NCI-H2081 treated with DMSO at 0.1 percent for 48 hours (cell line): Measurements from ENCODE around the gene OSBPL1A.

ENCODE experiments used
- DNase-seq: peaks from one replicate; lab custom pipeline; 2025; lab: John Stamatoyannopoulos, UW

Gene OSBPL1A

DNA sequence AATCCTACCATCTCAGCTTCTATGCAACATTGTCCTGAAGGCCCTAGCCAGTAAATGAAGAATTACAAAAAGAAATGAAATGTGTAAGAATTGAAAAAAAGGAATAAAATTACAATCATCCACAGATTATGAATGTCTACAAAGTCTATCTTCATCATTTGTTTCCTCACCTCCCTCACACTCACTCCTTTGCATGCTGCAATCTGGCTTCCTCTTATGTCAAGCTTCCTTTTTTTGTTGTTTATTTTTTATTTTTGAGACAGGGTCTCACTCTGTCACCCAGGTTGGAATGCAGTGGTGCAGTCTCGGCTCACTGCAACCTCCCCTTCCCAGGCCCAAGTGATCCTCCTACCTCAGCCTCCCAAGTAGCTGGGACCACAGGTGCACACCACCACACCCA is 129.7 kb downstream of the OSBPL1A start:
- no peak for DNase-seq

DNA sequence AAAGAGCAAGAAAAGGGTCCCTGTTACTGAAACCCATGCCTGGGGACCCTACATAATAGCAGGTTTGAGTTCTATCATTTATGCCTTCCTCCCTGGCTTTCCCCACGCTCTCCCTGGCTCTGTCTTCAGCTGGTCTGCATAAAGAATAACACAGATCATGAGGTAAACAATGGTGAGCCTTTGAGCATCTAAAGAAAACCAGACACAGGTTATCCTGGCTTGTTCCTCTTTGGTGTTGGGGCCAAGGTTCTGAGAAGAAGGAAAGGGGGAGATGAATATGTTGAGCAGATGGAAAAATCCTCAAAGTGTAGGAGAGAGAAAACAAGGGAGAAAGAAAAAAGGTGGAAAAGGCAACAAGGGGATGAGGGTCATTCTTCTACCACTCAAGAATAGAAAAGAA is 131.5 kb downstream of the OSBPL1A start:
- DNase-seq = no peak

DNA sequence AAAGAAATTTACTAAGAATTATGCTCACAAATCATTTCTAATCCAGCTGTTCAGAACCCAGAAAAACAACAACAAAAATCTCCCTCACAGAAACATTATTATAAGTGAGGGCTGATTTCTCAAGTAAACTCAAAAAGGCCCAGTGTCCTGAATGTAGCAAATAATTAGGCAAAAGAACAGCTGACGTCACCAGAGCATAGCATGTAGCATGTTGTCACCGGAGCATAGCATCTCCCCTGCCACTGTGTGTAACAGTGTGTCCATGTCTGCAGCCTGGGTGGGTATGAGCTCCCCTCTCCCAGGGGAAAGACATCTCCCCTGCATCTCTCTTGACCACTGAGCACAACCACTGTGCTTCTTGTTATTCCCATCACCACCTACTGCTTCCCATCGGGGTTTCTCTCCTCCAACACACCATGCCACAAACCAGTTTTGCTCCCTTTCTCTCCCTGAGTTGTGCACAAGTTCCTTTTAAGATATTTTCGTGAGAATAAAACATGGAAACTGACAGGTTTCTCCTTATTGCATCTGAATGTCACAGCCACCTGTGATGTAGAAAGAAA is 132.0 kb downstream of the OSBPL1A start:
- no peak for DNase-seq

DNA sequence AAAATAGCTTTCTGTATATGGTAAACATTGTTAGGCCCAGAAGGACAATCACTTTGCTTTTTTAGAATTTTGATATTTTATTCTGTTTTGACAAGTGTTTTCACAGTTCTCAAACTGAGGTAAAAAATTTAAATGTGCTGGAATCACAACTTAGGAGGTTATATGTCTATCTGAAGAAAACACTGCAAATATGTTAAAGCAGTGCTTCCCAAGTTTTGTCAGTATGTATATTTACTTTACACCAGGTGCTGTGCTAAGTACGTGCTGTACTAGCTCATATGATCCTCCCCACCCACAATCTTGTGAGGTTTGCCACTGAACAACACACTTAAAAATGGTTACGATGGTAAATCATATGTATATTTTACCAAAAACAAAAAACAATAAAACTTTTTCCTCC is 134.6 kb downstream of the OSBPL1A start:
- DNase-seq = no peak

DNA sequence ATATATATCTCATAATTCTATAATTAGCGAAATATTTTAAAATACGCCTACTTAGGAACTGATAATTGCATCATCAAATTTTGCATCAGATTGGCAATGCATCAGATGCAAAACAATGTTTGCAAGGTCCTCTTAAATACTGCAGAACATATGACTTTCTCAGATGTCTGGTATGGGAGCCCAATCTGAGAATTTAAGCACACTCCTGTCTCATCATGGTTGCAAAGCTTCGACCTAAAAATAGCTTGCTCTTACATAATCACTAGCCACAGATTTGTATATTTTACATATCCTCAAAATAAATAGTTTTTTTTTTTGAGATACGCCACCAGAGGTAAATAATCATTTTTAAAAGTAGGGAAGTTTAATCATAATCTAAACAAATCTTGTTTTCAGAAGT is 135.5 kb downstream of the OSBPL1A start:
- no peak for DNase-seq

DNA sequence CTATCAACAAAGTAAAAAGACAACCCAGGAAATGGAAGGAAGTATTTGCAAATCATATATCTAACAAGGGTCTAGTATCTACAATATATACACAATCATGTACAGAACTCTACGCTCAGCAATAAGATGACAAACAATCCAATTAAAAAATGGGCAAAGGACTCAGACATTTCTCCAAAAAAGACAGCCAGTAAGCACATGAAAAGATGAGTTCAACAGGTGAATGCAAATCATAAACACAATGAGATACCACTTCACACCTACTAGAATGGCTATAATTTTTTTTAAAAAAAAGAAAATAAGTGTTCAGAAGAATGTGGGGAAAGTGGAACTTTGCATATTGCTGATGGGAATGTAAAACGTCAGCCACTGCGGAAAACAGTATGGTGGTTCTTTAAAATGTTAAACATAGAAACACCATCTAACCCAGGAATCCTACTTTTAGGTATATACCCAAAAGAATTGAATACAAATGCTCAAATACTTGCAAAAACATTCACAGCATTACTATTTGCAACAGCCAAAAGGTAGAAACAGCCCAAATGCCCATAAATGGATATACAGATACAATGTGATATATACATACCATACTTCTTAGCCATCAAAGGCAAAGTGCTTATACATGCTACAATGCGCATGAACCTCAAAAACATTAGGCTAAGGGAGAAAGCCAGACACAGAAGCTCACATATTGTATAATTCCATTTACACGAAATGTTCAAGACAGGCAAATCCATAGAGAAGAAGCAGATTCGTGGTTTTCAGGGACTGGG is 137.6 kb downstream of the OSBPL1A start:
- no peak for DNase-seq

DNA sequence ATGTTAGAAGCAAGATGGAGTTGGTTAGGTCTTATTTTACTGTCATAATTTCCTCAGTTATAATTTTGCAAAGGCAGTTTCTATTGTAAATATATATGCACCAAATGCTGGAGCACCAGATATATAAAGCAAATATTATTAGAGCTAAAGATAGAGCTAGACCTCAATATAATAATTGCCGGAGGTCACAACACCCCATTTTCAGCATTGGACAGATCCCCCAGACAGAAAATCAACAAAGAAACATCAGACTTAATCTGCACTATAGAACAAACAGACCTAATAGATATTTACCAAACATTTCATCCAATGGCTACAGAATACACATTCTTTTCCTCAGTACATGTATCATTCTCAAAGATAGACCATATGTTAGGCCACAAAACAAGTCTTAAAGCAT is 143.6 kb downstream of the OSBPL1A start:
- no peak for DNase-seq

DNA sequence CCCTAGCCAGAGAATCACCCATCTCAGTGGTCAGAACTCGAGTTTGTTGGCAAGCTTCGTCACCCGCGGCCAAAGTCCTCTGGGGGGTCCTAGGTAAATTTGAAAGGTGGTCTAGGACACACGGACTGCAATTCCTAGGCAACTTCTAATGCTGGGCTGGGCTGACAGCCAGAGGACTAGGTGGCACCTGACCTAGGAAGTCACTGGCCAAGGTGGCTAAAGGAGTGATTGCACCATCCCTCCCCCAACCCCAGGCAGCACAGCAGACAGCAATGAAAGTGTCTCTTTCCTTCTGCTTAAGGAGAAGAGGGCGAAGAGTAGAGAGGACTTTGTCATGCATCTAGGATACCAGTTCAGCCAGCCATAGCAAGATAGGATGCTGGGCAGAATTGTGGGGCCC is 147.9 kb downstream of the OSBPL1A start:
- DNase-seq = no peak

DNA sequence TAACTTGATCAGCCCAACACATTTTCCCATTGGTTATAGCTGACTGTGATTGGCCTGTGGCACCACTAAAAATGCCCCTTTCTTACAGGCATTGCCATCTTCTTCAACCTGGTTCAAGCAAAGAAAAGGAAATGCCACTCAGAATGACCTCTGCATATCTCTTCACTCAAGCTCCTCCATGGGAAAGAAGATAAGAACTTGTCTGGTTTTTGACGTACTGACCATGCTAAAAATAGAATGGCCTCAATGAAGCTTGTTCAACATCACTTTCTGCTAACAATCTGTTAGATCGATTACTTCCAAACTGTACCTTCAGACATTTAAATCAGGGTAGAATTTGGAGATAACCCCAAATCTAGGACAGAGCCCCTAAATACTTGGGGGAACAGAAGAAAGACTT is 149.3 kb downstream of the OSBPL1A start:
- DNase-seq = no peak

DNA sequence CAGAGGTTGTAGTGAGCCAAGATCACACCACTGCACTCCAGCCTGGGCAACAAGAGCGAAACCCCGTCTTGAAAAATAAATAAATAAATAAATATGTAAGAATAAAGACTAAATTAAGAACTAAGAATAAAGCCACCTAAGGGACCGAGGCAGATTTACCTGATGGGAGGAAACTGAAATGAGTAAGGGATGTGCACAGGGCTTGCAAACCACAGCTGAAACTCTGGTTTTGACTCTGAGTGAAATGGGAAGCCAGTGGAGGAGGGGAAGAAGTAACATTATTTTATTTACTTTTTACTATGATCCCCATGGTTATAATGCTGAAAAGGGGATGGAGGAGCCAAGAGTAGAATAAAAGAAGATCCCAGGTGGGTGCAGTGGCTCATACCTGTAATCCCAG is 151.5 kb downstream of the OSBPL1A start:
- no peak for DNase-seq

DNA sequence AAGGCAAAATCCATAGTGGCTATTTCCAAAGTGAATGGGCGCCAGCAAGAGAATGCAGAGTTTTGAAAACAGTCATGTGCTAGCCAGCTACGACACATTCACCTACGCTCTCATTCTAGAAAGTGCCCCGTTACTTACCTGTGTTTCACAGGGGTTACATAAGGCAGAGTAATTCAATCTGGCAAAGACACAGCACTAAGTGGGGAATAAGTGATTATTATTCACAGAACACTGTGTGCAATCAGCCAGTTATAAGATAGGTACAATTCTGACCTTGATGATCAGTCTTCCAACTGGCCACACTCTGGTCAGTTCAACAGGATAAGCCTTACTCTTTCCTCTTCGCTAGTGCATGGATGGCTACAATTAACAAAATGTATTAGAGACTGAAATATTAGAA is 152.9 kb downstream of the OSBPL1A start:
- DNase-seq = no peak

DNA sequence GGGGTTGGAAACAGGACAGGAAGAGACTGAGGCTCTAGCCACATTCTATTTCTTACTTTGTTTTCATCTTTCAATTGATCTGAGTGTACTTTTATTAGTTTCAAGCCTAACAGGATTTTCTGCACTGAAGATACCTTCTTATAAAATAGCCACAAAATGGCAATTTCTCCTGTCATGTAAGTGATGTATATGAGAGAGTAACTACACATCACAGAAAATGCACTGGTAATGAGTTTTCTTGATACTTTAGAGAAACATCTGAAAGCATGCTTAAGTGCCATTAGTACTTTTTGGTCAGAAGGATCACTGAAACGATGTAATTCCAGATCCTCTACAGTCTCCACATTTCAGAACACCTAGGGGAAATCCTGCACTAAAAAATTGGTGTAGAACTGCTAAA is 153.9 kb downstream of the OSBPL1A start:
- DNase-seq = no peak

DNA sequence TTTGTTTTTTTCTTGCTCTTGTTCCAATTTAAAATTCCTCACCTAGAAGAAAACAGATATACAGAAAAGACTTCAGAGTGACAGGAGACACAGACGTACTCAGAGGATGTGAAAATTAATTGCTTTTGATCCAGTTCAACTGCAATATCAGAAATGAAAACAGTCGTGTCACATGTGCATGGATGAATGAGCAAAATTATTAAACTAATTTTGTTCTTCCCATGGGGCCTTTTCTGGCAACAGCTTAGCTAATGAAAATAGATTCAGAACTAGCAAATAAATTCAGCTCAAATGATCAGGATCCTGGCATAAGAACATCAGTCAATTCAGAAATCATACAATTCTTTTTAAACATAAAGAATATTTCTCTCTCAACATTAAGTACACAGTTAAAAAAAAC is 158.3 kb downstream of the OSBPL1A start:
- DNase-seq = no peak

DNA sequence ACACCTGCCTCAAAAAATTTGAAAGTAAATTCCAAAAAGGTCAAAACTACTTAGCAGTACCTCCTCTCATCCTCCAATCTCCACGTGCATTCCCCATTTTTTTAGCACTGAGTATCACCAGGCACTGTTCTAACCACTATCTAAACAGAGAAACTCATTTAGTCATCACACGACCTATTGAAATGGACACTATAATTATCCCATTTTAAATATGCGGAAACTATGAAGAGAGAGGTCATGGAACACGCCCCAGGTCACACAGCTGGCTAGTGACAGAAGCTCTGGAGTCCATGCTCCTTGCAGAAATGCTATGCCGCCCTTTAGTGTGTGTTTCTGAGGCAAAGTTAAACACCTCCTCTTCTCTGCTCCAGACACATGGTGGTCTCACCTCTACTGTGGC is 159.2 kb downstream of the OSBPL1A start:
- DNase-seq = no peak

DNA sequence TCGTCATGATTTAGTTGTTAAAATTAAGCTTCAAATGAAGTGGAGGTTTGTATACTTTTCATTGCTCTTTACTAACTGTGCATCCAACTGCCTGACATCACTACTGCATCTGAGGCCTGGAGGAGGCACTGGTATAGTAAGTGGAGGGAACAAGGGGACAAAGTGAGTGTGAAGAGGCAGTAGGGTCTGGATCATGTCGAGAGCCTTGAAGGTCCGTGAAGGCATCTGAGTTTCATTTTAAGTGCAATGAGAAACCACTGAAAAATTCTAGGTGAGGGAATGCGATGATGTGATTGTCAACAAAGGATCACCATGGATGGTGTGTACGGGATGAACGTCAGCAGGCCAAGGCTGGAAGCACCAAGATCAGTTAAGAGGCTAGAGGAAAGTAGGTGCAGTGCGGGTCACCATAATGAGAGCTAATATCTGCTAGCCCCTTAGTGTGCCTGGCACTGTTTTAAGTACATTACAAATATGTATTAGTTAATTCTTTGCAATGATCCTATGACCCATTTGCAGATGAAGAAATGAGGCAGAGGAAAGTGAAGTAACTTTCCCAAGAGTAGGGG is 162.7 kb downstream of the OSBPL1A start:
- DNase-seq = no peak

DNA sequence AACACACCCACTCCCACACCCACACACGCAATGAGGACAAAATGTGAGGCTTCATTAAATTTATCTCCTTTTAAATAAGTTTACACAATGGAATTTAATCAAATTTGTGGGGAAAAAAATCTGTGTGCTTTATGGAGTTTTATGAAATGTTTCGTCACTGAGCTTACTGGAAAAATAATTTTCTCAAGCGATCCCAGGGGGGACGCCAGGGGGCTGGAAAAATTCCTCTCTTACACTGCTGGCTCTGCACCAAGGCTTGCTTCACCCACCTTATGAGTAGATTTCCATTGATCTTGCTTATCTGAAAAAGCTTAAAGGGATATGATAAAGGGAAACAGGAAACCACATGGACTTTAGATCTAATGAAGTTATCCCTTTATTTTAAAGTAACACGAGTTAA is 163.3 kb downstream of the OSBPL1A start:
- no peak for DNase-seq

DNA sequence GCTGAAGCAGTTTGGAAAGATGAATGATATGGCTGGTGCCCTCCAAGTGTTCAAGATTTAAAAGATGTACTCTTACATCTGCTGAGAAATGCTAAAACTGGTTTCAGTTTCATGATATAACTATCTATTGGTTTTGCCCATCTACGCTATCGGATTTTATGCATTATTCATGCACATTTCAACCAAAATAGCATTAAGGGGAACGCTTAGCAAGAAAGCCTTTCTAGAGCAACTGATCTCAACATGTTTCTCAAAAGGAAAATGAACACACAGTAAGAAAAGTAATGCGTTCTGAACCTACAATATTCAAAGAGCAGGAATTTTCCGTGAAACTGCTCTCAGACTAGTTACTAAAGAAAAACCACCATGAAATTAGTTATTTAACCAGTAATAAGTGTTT is 164.8 kb downstream of the OSBPL1A start:
- no peak for DNase-seq

DNA sequence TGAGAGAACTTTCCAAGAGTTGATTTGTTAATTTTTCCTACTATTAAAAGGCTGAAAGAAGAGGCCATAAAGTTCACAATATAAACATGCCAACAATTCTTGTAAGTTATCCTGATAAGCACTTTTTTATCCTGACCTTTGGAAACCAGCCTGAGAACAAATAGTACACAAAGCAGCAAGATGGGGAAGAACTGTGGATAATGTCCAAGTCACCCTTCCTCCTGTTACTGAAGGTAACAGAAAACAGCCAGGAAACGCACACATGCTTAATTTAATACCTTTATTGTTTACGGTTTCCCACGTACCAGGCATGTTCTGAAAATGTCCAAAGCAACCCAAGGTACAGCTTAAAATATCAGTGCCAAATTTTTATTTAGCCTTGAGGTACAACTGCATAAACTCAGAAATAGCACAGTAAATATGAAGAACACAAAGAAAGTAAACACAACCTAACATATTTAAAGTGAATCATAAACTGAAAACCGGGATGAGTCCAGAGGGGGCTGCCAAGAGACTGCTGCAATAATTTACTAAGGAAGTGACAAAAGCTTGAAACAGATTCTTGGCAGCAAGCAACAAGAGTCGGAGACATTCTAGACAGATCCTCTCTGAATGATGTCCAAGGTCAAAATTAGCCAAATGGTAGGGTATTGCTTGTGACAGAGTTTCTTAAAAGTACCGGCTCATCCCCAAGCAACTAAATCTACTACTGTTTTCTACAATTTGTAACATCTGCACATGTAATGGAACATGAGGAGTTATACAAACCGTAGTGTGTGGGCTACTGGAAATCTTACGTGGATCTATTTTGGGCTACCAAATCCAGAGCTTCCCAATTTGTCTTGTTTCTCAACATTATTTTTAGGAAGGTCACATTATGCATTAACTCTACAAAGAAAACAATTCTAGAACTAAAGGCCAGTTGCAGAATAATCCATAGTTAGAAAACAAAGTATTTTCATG is 165.6 kb downstream of the OSBPL1A start:
- no peak for DNase-seq

DNA sequence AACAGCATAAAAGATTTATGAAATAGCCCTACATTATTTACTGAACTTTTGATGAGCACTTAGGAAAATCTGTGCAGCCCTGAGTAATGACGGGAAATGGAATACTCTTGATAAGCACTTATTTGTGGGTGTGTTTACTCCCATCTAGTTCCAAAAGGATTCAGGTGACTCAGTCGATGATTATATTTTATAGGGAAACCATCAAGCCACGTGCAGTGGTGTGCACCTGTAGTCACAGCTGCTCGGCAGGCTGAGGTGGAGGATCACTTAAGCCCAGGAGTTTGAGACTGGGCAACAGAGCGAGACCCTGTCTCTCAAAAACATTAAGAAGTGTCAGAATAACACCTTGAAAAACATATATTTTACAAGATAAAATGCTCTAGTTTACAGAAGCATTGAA is 166.9 kb downstream of the OSBPL1A start:
- no peak for DNase-seq

DNA sequence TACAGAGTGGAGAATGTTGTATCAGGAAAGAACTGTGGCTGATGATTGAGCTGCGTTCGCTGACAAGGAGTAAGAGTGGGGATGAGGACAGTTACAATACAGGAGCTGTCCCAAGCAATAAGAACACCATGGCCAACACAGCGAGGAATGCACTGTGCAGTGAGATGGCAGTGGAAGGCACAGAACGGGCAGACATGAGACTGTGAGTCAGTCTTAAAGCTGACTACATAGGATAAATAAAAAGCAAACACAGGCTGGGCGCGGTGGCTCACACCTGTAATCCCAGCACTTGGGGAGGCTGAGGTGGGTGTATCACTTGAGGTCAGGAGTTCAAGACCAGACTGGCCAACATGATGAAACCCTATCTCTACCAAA is 169.0 kb downstream of the OSBPL1A start:
- no peak for DNase-seq

DNA sequence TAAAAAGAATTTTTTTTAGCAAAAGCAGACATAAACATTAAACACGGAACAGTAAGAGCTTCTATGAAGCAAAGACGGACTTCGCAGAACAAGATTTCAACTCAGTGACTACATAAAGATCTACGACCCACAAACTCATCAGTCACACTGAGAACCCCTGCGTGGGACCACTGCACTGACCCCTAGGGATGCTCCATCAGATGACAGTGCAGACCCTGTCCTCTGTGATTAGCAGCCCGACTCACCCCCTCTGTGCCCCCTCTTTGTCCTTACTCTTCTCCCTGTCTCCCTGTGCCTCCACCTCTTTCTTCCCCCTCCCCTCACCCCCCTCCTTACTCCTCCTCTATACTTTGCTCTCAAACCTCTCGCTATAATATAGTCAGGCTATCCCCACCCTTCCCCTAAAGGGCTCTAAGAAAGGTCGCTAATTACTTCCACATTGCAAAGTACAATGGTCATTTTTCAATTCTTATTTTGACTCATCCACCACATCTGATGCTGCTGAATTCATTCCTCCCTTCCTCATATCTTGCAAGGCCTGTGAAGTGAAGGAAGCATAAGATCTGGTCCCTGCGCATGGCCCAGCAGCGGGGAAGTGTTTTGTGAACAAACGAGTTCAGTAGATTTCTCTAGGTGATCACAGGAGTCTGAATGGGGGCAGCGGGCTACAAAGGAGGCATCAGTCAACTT is 169.5 kb downstream of the OSBPL1A start:
- DNase-seq = no peak

DNA sequence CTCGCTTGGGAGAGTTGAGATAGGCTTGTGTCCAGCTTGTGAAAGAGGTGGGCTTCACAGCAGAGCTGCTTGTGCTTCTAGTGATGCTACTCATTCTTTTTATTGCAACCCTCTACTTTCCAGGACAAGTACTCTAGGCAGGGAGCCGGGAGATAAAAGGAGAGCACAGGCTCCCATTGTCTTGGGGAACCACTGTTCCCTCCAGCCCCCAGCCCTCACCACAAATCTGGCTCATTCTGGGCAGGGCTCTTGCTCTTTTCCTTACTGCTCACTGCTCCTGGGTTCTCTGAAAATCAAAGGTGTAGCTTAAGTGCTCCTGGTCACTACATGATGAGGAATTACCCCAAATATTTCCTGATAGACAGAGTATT is 177.3 kb downstream of the OSBPL1A start:
- no peak for DNase-seq
